Ecto neural progenitor cell (in vitro differentiated cells): ENCODE data around the gene STOX2.
"Not testable (repeated sequence)": the region's sequence is repeated elsewhere in the genome, so short reads cannot be mapped to it uniquely, and the experiment has no call there.

Experiments used
- DNase-seq: peaks from one replicate; pipeline ENCODE4 v3.0.0-alpha.2; 2018; ENCODE audit warnings: low spot score

STOX2 gene

DNA sequence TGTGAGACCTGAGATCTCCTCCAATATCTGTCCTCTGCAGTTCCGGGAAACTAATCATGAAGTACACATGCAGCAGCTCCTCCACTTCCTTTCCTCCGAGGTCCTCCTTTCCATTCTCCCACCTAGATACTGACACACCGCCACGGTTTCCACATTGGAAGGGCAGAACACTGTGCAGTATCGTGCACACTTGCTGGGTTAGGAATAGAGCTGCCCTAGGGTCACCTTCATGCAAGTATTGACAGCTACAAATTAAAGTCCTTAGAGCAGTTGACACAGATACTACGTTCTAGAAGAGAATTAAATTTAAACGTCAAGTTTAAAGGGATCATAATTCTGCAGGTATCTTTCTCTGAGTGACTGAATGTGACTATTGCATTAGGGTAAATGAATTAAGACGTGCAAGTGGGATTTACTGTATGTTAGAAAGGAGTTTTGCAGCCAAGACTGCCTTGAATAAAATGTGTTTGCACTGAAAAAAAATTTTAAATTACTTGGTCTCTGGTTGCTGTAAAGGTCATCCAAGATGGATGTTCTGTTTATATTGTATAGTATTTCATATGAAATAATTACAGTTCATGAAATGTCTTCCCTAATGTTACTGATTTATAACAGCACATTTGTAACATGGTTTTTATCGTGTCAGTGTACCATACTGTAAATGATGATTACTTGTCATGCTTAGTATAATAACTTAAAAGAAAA, 117.7 kb downstream of the STOX2 start:
- DNase-seq = no peak

DNA sequence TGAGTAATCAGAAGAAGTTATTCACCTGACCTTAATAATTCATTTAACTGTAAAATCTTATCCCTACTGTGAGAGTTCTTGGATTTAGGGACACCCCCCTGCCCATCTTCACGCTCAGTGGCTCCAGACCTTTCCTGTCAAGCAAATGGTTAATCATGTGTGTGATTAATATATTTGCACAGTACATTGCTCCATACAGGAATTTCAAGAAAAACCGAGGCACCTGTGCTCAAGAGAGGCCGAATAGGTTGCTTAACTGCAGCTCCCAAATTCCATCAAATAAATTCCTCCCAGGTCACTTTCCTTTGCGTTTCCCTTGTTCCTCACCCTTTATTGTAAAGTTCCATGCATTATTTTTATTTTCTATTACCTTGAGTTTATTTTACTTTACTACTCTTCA, 119.5 kb downstream of the STOX2 start:
- no peak for DNase-seq

DNA sequence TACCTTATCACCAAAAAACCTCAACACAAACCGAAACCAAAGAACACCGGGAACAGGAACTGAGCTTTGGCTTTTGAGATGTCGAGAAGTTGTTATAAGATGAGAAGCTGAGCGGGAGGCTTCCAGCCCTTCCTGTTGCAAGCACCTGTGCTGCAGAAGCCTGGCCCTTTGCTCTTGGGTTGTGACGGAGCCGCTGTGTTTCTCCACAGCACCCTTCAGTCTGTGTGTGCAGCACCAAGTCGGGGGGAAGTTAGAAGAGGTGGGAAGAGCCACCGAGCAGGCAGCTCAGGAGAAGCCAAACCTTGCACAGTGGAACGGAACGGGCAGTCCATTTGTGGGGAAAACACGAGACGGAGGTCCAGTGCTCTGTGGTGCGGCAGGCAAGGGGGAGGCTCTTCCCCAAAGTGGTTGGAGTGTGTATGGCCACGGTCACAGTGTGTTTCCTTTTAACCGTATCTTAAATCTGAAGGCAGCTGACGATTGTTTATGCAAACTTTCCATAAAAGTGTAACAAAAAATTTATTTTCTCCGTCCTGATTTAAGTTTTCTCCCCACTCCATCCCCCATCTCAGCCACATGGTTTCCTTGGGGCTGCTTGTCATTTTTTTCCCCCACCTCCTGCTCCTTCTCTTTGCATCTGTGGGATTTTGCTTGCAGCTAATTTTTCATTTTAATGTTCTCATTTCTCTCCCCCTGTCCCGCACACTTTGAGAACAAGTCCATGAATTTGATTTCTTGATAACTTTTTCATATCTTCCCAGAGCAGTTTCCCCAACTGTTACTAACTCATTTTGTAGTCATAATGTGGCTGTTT, 123.7 kb downstream of the STOX2 start:
- no peak for DNase-seq

DNA sequence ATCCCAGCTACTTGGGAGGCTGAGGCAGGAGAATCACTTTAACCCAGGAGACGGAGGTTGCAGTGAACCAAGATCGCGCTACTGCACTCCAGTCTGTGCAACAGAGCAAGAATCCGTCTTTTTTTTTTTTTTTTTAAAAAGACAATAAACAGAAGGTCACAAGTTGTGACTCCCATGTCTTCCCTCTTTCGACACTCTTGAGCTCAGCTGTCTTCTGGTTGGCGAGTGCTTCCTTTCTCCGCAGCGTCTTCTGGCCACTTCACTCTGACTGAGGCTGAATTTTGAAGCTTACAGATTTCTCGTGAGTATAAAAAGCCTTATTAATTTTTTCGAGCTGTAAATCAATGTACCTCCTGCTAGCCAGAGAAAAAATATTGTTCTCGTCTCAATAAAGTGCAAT, 124.9 kb downstream of the STOX2 start:
- no peak for DNase-seq

- no peak for DNase-seq
Measured at GRCh38 chr4:184030764-184031163, 125.7 kb downstream of the STOX2 start.

- no peak for DNase-seq
Measured at GRCh38 chr4:184032091-184032490, 127.0 kb downstream of the STOX2 start.

DNA sequence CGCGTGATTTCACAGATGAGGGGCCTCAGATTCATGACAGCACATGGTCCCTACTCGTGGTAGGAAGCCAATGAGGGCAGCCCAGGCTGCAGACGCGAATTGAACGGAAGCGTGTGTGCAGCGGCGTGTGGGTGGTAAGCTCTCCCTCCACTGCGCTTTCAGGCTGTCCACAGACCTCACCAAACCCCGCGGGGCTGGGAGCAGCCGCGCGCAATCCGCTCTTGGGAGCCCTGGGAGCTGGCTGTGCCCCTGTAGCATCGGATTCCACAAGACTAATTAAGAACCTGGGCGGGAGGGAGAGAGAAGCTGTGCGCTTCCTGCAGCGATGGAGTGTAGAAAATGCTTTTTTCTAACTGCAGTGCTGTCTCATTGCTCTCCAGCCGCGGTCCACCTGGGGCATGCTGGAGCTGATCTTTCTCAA, 134.9 kb downstream of the STOX2 start:
- peak; percentile 53 for DNase-seq

GRCh38 chr4:184041156-184041555, 136.0 kb downstream of the STOX2 start:
- no peak for DNase-seq

- no peak for DNase-seq
Measured at GRCh38 chr4:184046148-184046547, 141.0 kb downstream of the STOX2 start.

DNA sequence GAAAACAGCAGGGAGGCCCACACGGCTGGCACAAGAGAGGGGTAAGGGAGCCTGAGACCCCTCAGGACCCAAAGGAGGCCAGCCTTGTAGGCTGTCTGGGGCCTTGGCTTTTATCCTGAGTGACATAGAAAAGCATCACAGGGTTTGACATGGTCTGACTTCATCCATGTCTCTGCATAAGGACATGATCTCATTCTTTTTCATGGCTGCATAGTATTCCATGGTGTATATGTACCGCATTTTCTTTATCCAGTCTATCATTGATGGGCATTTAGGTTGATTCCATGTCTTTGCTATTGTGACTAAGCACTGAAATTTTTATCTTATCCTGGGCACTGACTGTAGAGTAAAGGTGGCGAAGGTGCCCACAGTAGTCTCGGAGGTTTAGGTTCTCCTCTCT, 146.2 kb downstream of the STOX2 start:
- DNase-seq = not testable (repeated sequence)

GRCh38 chr4:184052616-184053015, 147.5 kb downstream of the STOX2 start:
- no peak for DNase-seq

DNA sequence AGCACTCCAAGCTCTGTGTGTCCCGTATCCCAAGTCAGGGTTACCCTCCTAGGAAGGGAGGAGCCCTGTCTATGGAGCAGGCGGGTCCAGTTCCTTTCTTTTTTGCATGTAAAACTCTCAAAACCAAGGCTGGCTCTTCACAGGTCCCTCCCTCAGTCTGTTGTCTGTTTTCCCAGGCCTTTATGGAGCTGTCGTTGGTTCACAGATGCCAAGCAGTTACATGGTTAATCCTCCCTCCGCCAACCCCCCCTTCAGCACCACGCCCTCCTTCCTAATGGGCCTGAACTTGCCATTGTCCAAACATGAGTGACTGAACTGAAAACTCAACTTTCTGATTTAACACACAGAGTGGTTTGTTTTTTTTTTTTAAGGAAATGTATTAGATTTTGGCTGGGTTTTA, 148.3 kb downstream of the STOX2 start:
- no peak for DNase-seq

GRCh38 chr4:184056877-184057276, 151.8 kb downstream of the STOX2 start:
- no peak for DNase-seq

- DNase-seq = no peak
Measured at GRCh38 chr4:184058026-184058425, 152.9 kb downstream of the STOX2 start.

GRCh38 chr4:184059099-184059498, 154.0 kb downstream of the STOX2 start:
- no peak for DNase-seq

DNA sequence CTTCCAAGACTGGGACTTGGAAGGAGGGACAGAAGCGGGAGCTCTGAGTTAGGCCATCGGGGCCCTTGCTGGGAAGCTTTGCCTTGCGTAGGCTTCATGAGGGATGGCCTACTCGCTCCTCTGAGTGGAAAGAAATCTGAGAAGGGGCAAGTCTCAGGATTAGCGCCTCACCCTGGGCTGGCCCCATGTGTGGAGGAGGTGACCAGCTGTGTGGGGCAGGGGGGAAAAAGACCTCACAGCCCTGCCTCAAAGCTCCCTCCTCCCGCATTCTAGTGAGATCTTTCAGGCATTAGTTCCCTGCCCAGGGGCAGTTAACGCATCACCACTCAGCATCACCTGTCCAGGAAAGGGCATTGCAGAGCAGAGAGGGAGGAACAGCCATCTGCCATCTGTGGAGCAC, 156.5 kb downstream of the STOX2 start:
- no peak for DNase-seq

DNA sequence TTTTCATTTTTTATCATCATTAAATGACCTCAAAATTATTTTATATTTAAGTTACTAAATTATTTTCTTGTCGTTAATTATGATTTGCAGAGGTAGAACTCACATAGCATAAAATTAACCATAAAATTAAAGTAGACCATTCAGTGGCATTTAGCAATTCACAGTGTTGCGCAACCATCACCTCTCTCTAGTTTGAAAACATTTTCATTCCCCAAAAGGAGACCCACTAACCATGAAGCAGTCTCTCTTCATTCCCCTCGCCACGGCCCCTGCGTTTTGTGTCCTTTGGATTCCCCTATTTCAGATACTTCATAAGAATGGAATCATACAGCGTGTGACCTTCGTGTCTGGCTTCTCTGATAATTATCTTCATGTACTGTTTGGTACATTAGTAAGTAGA, 157.7 kb downstream of the STOX2 start:
- DNase-seq = no peak

- DNase-seq = no peak
Measured at GRCh38 chr4:184064877-184065276, 159.8 kb downstream of the STOX2 start.

GRCh38 chr4:184066584-184067300, 161.6 kb downstream of the STOX2 start:
- no peak for DNase-seq

DNA sequence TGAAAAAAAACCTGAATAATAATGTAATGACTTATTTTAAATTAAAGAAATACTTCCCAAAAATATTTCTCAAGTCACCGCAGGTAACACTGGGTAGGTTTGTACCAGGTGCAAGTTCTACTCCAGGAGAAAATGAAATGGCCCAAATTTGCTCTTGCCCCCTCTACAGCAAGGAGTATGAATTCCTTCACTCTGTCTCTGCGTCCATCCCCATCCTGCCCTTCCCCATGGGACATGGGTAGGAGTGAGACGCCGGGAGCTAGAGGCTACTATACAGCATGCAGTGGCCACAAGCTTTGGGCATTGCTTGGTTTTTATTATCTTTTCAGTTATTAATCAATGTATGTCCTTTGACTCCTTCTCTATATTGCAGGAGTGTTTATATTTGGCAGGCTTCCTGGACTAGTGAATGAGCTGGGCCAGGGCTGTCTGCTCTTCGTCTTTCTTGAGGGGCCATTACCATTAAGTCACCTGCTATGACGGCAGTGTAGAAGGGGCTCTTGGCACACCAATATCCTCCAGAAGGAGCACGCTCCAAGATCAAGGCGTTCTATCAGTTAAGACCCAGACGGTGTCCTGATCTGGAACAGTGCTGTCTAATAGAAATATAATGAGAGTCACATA, 162.9 kb downstream of the STOX2 start:
- no peak for DNase-seq
